ENCODE data around the gene ANK3.

The ANK3 gene

GRCh38 chr10:60101821-60102220 lies 287.9 kb downstream of the ANK3 start:
- DNase-seq (ENCODE audit: low read depth in 1 of 2, low spot score in 1 of 2), result no peak

GRCh38 chr10:60099998-60100747 lies 289.5 kb downstream of the ANK3 start:
- no peak for DNase-seq (ENCODE audit: low read depth in 1 of 2, low spot score in 1 of 2)

DNA sequence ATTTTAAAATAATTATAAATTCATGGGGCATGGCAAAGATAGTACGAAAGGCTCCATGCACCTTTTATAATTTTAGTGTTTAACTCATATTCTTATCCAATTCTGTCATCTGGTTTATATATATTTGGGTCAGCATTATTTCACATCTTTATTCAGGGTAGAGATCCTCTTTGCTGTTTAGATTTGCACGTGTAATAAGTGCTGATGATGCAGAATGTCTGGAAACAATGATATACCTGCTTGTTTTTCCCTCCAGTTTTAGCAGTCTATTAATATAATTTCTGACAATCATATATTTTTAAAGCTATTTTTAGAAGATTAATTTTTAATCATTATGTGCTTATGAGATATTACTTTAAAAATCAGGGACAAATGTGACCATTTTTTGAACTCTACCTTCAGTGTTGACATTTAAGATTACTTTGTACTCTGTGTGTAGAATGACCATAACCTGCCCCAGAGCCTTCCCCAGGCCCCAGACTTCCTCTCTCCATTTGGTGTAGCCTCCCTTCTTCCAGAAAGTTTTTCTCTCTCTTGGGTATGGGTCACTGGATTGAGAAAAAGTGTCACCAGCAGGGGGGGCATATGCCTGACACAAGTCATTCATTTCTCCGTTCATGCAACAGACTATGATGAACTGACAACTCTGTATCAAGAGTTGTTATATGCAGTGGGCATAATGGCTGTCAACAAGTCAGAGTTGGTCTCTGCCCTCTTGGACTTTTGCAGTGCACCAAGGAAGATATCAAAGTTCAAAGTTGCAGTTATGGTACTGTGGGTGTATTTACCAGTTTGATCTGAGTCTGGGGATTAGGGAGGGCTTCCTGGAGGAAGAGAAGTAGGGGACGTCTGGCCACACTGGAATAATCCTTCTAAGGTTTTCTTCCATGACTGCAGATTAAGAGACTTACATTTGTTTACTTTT lies 290.7 kb downstream of the ANK3 start:
- DNase-seq (ENCODE audit: low read depth in 1 of 2, low spot score in 1 of 2), result no peak

GRCh38 chr10:60096761-60097513 lies 292.7 kb downstream of the ANK3 start:
- no peak for DNase-seq (ENCODE audit: low read depth in 1 of 2, low spot score in 1 of 2)

- no peak for DNase-seq (ENCODE audit: low read depth in 1 of 2, low spot score in 1 of 2)
Observed at GRCh38 chr10:60093317-60093716, 296.4 kb downstream of the ANK3 start.

DNA sequence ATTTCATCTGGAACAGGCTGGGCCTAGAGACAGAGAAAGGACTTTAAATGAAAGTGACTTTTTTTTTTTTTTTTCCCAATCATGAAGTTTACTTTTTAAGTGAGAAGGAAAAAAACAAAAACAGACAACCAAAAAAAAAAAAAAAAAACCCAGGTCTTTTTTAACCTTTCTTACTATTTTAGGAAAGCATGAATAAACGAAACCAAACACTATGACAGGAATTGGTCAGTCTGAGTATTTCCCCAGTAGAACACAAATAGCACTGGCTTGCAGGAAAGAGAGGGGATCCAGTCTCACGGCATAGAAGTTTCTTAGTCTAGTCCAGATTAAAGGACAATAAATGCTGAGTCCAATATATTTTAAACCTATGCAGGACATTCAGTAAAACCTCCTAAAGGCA lies 302.8 kb downstream of the ANK3 start:
- DNase-seq (ENCODE audit: low read depth in 1 of 2, low spot score in 1 of 2), result no peak

DNA sequence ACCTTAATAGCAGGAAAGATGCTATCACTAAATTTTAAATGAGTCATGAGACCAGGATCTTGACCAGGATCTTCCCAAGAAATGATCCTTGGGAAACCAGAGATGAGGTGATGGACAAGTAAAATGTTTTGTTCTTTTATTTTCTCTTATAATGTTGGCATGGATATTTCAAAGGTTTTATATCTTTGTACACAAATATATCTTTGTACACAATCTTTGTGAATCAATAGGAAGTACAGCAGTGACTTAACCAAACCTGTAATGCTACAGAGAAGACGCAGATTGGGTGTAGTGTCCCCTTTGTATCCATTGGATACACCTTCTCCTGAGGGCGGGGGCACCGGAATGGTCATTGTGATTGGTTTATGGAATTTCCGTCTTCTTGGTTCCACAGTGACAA lies 303.3 kb downstream of the ANK3 start:
- no peak for DNase-seq (ENCODE audit: low read depth in 1 of 2, low spot score in 1 of 2)

- no peak for DNase-seq (ENCODE audit: low read depth in 1 of 2, low spot score in 1 of 2)
Observed at GRCh38 chr10:60082744-60083344, 306.8 kb downstream of the ANK3 start.

DNA sequence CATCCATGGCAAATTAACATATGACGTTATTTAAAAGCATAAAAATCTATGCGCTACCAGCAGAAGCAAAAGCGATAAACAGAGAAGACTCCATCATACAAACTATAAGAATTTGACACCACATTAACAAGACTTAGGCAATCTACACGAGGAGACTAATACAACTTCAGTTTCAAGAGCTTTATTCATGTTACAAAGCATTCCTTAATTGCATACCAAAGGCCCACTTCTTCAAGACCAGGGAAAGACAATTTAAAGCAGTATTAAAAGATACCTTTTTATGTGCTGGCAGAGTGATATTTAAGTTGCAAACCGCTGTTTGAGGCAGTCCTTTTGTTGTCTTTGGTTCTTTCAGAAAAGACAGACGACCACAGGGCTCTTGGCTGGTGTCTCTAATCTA lies 307.3 kb downstream of the ANK3 start:
- DNase-seq (ENCODE audit: low read depth in 1 of 2, low spot score in 1 of 2), result no peak

DNA sequence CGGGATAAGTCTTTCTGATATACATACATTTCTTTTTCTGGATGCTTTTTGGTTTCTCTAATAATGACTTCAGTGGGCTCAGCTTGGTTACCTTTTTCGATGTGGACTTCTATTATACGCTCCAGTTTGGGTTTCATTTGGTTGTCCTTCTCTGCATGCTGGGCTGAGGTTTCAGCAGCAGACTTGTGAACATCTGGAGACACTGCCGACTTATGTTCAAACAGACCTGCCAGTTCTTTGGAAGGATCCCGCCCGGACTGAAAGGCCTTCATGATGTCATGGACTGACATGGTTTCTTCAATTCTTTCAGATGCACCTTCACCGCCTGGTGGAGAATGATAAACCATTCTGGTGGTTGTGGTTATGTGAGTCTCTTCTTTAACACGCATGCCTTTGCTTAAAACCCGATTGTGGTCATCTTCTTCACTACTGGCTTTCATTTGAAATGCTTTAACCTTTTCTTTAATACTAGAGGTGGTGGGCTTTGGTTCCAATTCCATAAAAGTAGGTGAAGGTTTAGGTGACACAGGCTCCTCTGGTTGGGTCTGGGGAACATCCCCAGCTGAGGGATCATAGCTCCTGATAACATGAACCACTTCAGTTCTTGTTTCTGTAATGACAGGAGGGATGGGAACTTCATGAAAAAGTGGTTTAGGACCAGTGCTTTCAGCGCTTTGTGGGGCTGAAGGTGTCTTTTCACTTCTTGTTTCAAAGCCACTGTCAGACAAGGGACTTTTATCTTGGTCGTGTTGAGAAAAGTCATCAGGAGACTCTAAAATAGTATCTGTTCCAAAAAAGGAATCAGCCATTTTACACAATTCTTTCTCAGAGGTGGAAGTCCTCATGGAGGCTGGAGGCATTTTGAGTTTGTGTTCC lies 315.7 kb downstream of the ANK3 start:
- DNase-seq (ENCODE audit: low read depth in 1 of 2, low spot score in 1 of 2), result no peak

GRCh38 chr10:60073397-60073780 lies 316.3 kb downstream of the ANK3 start:
- DNase-seq (ENCODE audit: low read depth in 1 of 2, low spot score in 1 of 2), result no peak

- DNase-seq (ENCODE audit: low read depth in 1 of 2, low spot score in 1 of 2), result no peak
Observed at GRCh38 chr10:60069311-60069710, 320.4 kb downstream of the ANK3 start.

DNA sequence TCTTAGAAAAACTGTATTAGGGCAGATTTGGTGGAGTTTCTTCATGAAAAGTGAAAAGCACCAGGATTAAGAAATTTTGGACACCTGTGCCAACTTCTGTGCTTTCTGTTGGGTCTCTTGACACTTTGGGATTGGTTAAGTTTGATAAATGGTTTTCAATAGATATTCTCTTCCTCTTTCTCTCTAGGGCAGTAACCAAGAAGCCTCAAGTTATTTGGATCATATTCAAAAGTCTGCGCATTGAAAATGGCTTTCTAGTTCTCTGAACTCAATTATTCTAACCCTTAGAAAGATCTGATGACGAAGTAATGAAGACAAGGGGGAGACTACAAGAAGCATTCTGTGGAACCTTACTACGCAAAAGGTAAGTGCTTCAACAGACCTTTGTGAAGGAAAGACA lies 339.3 kb downstream of the ANK3 start:
- no peak for DNase-seq (ENCODE audit: low read depth in 1 of 2, low spot score in 1 of 2)

GRCh38 chr10:60048091-60048501 lies 341.6 kb downstream of the ANK3 start:
- no peak for DNase-seq (ENCODE audit: low read depth in 1 of 2, low spot score in 1 of 2)

- no peak for DNase-seq (ENCODE audit: low read depth in 1 of 2, low spot score in 1 of 2)
Observed at GRCh38 chr10:60045571-60045970, 344.1 kb downstream of the ANK3 start.

DNA sequence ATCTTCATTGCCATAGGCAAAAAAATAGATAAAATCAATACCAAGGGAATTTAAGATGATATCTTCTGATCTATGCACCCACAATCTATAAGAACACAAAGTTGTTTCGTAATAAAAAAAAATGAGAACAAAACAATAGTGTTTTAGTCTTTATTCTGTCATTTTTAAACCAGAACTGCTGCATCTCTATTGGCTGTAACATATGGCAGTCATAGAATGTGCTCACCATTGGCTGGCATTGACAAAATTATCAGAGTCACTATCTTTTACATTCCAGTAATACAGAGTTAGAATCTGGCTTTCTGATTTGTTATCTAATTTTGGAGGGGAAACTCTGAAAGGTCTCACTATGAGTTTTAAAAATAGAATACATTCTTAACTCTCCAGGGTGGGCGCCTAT lies 344.7 kb downstream of the ANK3 start:
- no peak for DNase-seq (ENCODE audit: low read depth in 1 of 2, low spot score in 1 of 2)

GRCh38 chr10:60044242-60044641 lies 345.4 kb downstream of the ANK3 start:
- no peak for DNase-seq (ENCODE audit: low read depth in 1 of 2, low spot score in 1 of 2)

DNA sequence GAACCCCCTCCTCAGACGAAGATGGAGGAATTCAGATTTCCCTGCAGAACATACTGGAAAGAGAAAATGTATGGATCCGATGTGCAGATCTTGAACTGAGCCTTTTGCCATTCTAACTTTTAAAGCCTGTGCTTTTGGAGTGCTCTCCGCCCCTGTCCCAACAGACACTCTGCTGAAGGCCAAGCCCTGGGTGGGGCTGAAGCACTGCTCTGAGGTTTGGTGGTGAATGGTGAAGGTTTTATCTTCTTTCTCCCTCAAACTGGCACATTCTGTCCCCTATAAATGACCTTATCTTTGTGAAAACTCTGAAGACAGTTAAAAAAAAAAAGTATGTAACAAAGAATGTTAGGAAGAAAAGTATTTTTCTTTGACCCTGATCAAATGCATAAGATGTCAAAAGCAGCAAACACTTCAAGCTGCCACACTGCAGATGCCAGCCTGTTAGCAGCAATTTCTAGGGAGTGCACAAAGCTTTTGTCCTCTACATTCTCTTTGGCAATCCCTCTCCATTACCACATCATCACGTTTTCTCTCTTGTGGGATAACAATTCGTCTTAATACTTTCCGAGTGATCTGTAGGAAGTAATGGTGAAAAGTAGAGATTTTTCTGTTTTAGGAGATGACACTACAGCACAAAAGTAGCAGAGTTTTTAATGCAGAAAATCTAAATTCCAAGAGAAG lies 346.0 kb downstream of the ANK3 start:
- DNase-seq (ENCODE audit: low read depth in 1 of 2, low spot score in 1 of 2), result no peak

GRCh38 chr10:60042914-60043313 lies 346.8 kb downstream of the ANK3 start:
- DNase-seq (ENCODE audit: low read depth in 1 of 2, low spot score in 1 of 2), result no peak

- DNase-seq (ENCODE audit: low read depth in 1 of 2, low spot score in 1 of 2), result no peak
Observed at GRCh38 chr10:60042262-60042661, 347.4 kb downstream of the ANK3 start.
